Medulla oblongata (tissue), 1 donor: ENCODE results near the gene HPS3.
"Not testable (repeated sequence)": the region's sequence is repeated elsewhere in the genome, so short reads cannot be mapped to it uniquely, and the experiment has no call there.

ENCODE experiments used
- DNase-seq: peaks from one replicate; pipeline ENCODE4 v3.0.0-alpha.2; 2015; ENCODE audit errors: extremely low spot score

HPS3 gene, protein sequence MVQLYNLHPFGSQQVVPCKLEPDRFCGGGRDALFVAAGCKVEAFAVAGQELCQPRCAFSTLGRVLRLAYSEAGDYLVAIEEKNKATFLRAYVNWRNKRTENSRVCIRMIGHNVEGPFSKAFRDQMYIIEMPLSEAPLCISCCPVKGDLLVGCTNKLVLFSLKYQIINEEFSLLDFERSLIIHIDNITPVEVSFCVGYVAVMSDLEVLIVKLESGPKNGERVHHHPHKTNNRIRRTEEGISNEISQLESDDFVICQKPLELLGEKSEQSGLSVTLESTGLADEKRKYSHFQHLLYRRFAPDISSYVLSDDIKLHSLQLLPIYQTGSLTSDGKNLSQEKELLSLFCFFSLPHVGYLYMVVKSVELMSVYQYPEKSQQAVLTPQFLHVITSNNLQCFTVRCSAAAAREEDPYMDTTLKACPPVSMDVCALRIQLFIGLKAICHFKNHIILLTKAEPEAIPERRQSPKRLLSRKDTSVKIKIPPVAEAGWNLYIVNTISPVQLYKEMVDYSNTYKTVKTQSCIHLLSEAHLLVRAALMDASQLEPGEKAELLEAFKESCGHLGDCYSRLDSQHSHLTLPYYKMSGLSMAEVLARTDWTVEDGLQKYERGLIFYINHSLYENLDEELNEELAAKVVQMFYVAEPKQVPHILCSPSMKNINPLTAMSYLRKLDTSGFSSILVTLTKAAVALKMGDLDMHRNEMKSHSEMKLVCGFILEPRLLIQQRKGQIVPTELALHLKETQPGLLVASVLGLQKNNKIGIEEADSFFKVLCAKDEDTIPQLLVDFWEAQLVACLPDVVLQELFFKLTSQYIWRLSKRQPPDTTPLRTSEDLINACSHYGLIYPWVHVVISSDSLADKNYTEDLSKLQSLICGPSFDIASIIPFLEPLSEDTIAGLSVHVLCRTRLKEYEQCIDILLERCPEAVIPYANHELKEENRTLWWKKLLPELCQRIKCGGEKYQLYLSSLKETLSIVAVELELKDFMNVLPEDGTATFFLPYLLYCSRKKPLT

DNA sequence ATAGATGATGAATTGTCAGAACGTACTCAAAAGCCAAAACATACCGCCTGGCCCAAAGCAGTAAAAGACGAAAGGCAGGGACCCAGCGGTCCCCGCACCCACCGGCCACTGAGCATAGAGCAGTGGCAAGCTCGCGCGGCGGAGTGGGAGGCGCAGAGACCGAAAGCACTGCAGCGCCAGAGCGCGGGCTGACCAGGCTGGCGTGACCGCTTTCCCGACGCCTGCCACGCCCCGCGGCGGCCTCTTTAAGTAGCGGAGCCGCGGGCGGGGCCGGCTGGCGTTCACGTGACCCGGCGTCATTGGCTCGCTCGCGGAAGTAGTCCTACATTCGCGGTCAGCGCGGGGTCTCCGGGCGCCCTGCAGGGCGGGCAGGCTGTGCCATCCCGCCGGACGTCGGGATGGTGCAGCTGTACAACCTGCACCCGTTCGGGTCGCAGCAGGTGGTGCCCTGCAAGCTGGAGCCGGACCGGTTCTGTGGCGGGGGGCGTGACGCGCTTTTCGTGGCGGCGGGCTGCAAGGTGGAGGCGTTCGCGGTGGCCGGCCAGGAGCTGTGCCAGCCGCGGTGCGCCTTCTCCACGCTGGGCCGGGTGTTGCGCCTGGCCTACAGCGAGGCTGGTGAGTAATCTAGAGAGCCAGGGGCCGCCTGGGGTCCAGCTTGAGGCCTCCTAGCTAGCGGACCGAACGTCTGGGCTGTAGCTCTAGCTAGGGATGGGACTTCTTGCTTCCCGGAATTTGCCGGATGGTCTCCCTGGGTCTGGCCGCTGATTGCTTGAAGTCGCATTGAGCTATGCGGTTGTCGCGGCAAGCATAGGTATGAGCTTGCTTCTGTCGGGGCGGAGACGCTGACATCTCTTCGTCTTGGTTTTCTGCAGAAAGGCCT, at the start of gene HPS3:
TSS of gene HPS3 (plus strand) at position 313 of the 880 bp plus-strand sequence. CDS start at position 399, 86 bp downstream.
- peak; percentile 95 for DNase-seq

DNA sequence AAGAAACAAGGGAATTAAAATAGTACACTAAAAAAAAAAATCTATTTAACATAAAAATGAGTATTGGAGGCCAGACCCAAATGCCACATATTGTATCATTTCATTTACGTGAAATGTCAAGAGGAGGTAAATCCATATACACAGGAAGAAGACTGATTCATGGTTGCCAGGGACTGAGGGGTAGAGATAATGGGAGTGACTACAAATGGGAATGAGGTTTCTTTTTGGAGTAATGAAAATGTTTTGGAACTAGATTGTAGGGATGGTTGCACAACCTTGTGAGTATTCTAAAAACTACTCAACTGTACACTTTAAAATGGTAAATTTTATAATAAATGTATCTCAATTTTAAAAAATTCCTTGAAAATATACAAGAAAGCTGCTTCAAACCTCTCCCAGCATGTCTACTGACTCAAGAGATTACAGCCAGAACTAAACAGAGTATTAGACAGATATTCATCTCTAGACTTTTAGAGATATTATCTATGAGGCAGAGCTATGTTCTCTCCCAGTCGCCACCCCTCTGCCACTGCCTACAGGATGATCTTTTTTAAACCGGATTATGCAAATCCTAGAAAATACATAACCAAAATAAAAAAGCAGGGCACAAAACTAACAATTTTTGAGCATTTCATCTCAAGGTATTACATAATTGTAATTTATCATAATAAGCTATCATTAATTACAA, 49.3 kb upstream of the HPS3 start:
- no peak for DNase-seq

DNA sequence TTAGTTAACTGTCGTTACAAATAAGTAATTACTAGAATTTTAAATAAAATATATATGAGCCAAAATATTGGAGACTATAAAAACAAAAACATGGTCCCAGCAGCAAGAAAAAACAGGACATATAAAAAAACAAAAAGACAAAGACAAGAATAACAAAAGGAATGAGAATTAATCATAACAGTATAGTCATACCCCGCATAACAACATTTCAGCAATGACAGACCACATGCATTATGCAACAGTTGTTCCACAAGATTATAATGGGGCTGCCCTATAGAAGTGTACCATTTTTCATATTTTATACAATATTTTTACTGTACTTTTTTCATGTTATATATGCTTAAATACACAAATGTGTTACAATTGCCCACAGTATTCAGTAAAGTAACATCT, 48.7 kb upstream of the HPS3 start:
- no peak for DNase-seq

DNA sequence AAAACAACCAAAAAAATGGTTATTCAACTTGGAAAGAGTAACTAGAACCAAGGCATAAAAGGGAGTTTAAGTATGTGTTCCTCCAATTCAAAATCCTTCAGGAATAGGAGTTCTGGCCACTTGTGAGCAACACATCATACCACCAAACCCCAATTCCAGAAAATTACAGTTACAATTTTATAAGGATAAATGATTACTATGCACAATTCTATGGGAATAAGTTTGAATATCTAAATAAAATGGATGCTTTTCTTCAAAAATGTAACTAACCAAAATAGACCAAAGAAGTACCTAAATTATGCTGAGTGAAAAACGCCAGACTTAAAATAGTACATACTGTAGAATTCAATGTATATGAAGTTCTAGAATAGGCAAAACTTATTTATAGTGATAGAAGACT, 47.7 kb upstream of the HPS3 start:
- DNase-seq = no peak

DNA sequence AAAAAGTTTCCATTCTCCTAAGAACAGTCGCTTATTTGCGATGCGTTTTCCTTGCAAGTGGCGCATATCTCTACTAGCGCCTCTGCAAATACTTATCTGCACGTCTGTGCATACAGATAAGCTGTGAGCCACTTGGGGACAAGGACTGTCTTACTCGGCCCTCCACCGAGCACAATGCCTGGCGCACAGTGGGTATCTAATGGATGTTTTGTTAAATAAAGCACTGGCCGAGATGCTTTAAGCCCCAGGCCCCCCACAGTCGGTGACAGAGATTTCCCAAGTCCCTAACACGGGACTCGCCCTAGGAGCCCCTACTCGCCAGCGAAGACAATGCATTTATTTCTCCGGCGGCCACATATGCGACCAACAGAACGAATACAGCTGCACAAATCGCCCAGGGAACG, 43.6 kb upstream of the HPS3 start:
- DNase-seq = peak; percentile 50

DNA sequence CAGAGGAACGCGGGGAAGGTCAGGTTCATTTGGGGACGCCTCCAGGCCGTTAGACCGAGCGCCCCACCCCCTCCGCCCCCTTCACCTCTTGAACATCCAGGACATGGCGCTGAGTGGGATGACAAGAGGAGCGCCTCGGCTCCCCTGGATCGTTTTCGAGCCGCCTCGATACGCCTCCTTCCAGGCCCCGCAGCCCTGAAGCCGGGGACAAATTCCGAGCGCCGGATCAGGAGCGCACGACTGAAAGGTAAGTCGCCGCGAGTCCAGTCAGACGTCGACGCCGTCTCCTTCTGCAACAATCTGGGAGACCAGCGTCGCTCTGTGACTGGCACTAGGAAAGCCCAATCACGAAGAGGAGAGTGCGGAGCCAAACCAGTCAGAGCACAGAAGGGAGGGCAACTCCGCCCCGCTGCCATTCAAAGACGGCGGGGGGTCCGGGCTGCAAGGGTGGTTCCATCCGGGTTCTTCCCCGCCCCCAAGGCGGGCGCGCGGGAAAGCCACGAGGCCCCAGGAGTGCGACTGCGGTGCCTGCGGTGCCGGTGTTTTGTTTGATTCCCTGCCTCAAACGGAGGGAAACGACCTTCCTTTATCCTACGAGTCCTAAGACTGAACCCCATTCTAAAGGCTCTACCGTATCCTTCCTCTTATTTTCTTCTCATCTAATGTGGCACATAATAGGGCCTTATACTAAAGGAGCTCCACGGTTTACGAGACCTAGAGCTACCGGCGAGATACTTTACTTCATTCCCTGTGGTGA, 43.0 kb upstream of the HPS3 start, which contains the start of gene HLTF:
TSS of gene HLTF (minus strand) at position 302 of the 757 bp plus-strand sequence. CDS start at position 105, 197 bp downstream.
- DNase-seq = peak; percentile 98

DNA sequence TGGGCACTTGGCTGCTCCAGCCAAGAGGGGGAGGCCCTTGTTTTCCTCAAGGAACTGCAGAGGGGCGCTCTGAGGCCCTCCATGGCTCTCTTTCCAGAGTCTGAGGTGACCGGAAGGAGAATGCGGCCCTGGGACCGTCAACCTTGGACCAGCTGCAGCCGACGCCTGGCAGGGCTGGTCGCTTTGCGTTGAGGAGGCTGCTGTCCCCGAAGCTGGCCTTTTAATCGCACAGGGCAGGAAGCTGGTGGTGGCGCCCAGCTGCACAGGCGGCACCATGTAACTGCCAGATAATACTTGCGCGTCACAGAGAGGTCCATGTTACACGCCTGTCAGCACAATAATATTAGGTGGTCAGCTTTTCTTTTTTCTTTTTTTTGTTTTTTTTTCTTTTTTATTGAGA, 42.2 kb upstream of the HPS3 start:
- no peak for DNase-seq

DNA sequence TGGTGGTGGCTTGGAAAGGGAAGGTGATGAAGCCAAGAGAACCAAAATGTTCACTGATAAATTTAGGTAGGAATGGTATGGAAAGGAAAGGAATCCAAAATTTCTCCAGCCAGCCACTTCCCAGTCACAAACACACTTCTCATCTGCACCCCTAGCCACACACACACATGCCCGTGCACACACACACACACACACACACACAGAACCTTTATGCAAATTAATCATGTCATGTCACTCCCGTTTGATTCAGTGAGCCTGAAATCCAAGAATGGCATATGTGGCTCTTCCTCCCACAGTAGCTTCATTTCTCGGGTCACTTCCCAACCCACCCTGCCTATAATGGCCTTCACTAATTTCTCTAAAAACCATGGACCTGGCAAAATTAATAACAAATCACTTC, 40.0 kb upstream of the HPS3 start:
- no peak for DNase-seq

DNA sequence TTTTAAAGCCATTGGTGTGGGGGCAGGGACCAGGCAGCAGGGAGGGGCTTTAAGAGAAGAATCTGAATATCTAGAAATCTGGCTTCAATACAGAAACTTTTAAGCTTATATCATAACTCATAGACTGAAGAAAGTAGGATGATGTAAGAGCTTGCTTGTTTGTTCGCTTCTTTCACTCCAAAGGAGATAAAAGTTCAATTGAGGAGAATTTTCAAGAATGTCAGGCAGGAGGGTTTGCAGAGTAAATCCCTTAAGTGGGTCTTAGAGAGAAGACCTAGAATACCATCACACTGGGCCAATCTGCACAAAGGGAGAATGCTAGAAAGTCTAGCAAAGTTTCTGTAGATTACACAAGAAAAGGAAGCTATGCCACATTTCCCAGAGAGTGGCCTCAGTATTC, 39.0 kb upstream of the HPS3 start:
- no peak for DNase-seq

DNA sequence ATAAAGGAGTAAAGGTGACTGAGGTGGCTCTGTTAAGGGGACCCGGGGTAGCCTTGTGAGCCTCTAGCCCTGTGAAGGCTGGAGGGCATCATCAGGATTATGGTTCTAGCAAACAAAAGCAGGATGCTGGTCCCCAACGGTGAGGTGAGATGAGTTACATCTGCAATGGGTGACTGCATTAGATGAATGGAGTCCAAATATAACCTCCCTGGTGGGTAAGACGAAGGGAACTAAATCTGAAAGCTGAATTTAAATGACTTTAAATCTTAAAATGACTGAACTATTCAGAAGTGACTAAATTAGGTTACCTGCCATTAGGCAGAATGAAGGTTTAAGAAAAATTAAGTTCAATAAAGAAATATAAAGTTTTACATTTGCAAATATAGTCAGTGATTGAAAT, 38.5 kb upstream of the HPS3 start:
- no peak for DNase-seq

DNA sequence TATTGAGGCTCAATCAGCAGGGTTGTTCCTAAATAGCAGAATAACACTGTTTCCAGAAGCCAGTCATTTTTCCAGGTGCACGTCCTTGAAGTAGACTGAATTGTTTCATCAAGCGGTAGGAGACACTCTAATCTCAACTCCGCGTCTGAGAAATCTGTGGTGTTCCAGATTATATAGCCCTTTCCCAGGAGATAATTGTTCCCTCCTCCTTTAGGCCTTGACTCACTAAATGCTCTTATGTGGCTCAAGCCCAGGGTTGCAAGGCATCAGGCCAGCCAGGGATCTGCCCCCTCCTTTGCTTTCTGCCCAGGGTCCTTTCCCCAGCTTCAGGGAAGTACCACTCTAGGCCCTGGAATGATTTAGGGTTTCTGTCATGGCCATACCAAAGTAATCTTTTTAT, 37.5 kb upstream of the HPS3 start:
- DNase-seq = no peak

DNA sequence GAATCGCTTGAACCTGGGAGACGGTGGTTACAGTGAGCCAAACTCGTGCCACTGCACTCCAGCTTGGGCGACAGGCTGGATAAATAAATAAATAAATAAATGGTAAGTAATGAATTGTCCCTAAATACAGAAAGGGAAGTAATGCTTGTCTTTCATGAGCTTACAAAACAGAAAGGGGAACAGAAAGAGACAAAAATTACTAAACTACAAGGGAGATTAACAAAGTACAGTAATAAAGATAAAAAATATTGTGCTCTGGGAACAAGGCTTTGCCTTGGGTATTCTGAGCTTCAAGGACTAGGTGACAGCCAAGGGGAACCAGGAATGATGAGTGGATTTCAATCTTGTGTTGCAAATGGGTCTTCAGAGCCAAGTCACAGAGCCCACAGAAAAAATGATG, 34.0 kb upstream of the HPS3 start:
- no peak for DNase-seq

DNA sequence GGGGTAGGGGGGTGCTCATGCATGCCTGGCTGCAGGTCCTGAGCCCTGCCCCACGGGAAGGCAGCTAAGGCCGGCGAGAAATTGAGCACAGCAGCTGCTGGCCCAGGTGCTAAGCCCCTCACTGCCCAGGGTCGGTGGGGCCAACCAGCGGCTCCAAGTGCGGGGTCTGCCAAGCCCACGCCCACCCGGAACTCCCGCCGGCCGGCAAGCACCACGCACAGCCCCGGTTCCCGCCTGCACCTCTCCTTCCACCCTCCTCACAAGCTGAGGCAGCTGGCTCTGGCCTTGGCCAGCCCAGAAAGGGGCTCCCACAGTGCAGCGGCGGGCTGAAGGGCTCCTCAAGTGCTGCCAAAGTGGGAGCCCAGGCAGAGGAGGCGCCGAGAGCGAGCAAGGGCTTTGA, 31.5 kb upstream of the HPS3 start:
- not testable (repeated sequence) for DNase-seq

DNA sequence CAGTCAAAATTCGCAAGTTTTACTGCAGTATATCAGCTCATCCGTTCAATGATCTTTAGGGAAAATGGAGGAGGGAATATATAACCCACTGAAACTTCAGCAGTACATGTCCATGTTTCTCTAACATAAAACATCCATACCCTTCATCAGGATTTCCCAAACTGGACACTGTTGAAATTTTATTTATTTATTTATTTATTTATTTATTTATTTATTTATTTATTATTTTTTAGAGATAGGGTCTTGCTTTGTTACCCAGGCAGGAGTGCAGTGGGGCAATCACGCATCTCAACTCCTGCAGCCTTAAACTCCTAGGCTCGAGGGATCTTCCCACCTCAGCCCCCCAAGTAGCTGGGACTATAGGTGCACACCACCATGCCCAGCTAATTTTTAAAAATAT, 28.3 kb upstream of the HPS3 start:
- no peak for DNase-seq

DNA sequence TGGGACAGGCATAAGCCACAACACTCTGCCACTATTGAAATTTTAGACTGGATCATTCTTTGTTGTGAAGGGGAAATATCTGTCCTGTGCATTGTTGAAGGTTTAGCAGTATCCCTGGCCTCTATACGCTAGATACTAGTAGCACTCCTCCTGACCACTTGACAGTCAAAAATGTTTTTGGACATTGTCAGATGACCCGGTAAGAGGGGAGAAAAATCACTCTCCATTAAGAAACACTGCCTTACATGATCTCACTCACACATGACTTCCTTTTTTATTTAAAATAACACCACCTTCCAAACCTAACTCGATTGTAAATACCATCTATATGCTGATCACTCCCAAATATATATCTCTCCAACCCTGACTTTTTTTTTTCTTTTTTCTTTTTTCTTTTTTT, 27.8 kb upstream of the HPS3 start:
- DNase-seq = no peak

DNA sequence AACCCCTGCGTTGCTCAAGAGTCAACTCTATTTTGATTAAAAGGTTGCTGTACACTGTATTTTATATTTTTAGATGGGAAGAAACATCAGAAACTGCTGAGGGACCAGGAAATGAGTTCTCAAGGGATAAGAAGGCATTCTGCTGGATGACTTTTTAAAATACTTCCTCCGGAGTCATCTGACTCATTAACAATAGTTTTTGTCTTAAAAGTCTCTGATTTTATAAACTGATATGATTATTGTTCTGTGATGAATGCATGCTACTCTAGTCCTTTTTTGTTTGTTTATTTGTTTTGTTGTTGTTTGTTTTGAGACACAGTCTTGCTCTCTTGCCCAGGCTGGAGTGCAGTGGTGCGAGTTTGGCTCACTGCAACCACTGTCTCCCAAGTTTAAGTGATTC, 25.0 kb upstream of the HPS3 start:
- DNase-seq = no peak

DNA sequence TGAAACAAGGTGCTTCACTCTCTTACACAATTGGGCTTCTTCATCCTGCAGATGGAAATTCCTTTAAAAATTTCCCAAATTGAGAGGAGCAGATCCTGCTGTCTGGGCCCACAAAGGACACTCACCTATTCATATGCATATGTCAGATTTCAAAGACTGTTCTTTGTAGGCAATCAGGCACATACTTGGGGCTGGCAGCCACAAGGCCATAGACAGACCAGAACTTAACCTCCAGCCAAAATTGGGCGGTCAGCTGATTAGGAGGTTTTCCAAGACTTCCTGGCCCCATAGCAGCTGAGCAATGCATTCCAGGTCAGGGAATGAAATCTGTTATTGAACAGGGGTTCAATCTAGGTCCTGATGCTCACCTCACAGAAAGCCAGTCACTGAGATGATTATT, 15.0 kb upstream of the HPS3 start:
- peak; percentile 39 for DNase-seq

DNA sequence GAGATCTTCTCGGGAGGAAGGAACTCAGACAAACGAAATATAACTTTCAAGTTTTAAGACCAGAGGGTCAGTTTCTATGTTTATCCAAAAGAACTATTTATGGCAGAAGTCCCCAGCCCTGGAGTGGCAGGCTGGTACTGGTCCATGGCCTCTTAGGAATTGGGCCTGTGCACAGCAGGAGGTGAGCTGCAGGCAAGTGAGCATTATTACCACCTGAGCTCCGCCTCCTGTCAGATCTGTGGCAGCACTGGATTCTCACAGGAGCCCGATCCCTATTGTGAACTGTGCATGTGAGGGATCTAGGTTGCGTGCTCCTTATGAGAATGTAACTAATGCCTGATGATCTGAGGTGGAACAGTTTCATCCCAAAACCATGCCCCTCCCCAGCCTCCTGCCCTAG, 14.3 kb upstream of the HPS3 start:
- DNase-seq = no peak

DNA sequence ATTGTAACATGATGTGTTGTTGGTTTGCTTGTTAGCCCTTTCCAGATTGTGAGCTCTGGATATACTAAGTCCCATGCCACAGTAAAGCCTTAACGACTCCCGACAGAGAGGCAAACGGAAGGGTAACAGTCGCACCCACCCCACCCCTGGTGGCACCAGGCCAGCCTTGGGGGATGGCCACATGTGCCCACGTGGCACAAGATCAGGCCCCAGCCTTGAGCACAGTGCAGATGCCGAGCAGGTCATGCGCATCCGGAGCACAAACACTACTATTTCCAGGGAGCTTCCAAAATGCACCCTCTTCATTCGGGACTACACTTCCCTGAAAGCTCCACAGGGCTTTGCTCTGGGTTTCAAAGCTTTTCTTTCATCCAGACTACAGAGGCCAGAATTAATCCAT, 10.7 kb upstream of the HPS3 start:
- no peak for DNase-seq

DNA sequence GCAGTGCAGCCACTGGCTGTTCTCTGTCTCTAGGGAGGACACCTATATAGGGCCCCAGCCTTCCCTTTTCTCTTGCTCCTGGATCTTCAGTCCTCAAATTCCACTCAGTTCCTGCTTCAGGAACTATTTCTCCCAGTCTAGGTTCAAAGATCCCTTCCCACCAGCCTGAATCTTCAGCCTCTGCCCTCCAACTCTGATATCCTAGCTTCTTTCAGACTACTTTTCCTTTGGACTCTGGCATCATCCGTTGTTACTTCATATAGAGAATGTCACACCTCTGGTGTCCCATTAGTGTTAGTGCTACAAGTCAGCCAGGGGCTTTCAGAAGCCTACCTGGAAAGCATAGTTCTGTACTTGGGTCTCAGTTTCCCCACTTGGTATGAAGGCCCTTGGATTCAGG, 10.0 kb upstream of the HPS3 start:
- DNase-seq = no peak
